Right renal cortex interstitium (tissue), 3 donors: ENCODE results near the gene SLC35F6. TPM values are rescaled to one million over a fixed set of nuclear protein-coding genes. Genes with fewer than 3 reads are reported as not detected.
"Not testable (repeated sequence)": the region's sequence is repeated elsewhere in the genome, so short reads cannot be mapped to it uniquely, and the experiment has no call there.

Experiments used
- DNase-seq, 3 donors: peaks; one replicate each; pipeline ENCODE4 v3.0.0-alpha.2; 2013; ENCODE audit warnings: low read depth in 3 of 3, low spot score in 2 of 3
- polyA plus RNA-seq, 3 donors: library from polyadenylated mRNA; unstranded; fragments of 120-200 nt; gene quantifications; one replicate each; pipeline ENCODE4 v1.2.1, GENCODE V29; 2013; ENCODE audit not compliant: insufficient read length in 3 of 3

SLC35F6 gene
- polyA plus RNA-seq, 3 donors = 15.0 to 16.3 (median 15.2) TPM

GRCh38 chr2:26754972-26755670, 9.0 kb upstream of the SLC35F6 start:
- no peak for DNase-seq

GRCh38 chr2:26756337-26756736, 7.7 kb upstream of the SLC35F6 start:
- DNase-seq = no peak

GRCh38 chr2:26757873-26758789, 6.0 kb upstream of the SLC35F6 start:
- no peak for DNase-seq

GRCh38 chr2:26758790-26759321, 5.2 kb upstream of the SLC35F6 start:
- no peak for DNase-seq

- DNase-seq = no peak
These were observed 4.2 kb upstream of the SLC35F6 start for GRCh38 chr2:26759845-26760244.

GRCh38 chr2:26760991-26761390, 3.1 kb upstream of the SLC35F6 start:
- not testable (repeated sequence) for DNase-seq

- DNase-seq = no peak
These were observed 1.1 kb upstream of the SLC35F6 start for GRCh38 chr2:26763019-26763418.

GRCh38 chr2:26764906-26765305, 822 bp downstream of the SLC35F6 start:
- no peak for DNase-seq

- DNase-seq = no peak
These were observed 1.6 kb downstream of the SLC35F6 start for GRCh38 chr2:26765475-26766200.

GRCh38 chr2:26767129-26767528, 3.0 kb downstream of the SLC35F6 start:
- DNase-seq = no peak

GRCh38 chr2:26767894-26768487, 3.9 kb downstream of the SLC35F6 start:
- no peak for DNase-seq

- DNase-seq = no peak
These were observed 4.6 kb downstream of the SLC35F6 start for GRCh38 chr2:26768759-26769088.

- DNase-seq = no peak
These were observed 5.1 kb downstream of the SLC35F6 start for GRCh38 chr2:26769089-26769761.

GRCh38 chr2:26770986-26771586, 7.0 kb downstream of the SLC35F6 start:
- DNase-seq = no peak

- DNase-seq = no peak
These were observed 8.2 kb downstream of the SLC35F6 start for GRCh38 chr2:26772064-26773001.

GRCh38 chr2:26776195-26776800, 12.2 kb downstream of the SLC35F6 start:
- DNase-seq = no peak

GRCh38 chr2:26778098-26778497, 14.0 kb downstream of the SLC35F6 start:
- DNase-seq = no peak

- no peak for DNase-seq
These were observed 14.4 kb downstream of the SLC35F6 start for GRCh38 chr2:26778507-26778906.
